ENCODE measurements around the gene ABCB4. TPM values are rescaled to one million over a fixed set of nuclear protein-coding genes. Genes with fewer than 3 reads are reported as not detected.

The ABCB4 gene
- total RNA-seq, 1 experiment from 2014 or later, result 0.20 TPM

GRCh38 chr7:87432536-87432935, 42.9 kb downstream of the ABCB4 start:
- no peak overlapping the region for H2BK120ac ChIP-seq (ENCODE audit: low read depth, low read length, poor library complexity, severe bottlenecking)
- Mint-ChIP-seq H3K4me3 (no peak overlapping the region), H3K4me1 (no peaks in the 10 kb centered on the region), H3K27me3 (ENCODE audit: low read depth) (no peaks in the 10 kb centered on the region), H3K9me3 (no peaks in the 10 kb centered on the region), H3K36me3 (ENCODE audit: insufficient read depth in 1 of 3, low read depth in 3 of 3) (no peaks in the 10 kb centered on the region), H3K27ac (no peak overlapping the region)
- TF ChIP-seq CTCF (conservative IDR thresholded peaks at IDR 0.05), result no peak
- H3K23ac ChIP-seq (ENCODE audit: insufficient read length, low read depth, low read length), result no peak overlapping the region
- H4K91ac ChIP-seq (ENCODE audit: insufficient read length, low read depth, low read length), result no peak overlapping the region
- H3K4me1 ChIP-seq (ENCODE audit: insufficient read depth, low read length), result no peaks in the 10 kb centered on the region
- H3K4ac ChIP-seq (ENCODE audit: low read depth, low read length), result no peak overlapping the region
- no peak overlapping the region for H3K56ac ChIP-seq (ENCODE audit: insufficient read length, low read depth, low read length)
- no peaks in the 10 kb centered on the region for H3K79me2 ChIP-seq (ENCODE audit: insufficient read depth, low read length)
- H3K9me3 ChIP-seq (ENCODE audit: control insufficient read depth, low read depth, low read length), result no peaks in the 10 kb centered on the region
- H3K27me3 ChIP-seq (ENCODE audit: insufficient read depth, low read length), result no peaks in the 10 kb centered on the region
- H2BK12ac ChIP-seq (ENCODE audit: insufficient read length, low read depth, low read length), result no peak overlapping the region
- no peak for DNase-seq
- H3T11ph ChIP-seq (ENCODE audit: low read length), result no peak overlapping the region
- no peak overlapping the region for H2AK5ac ChIP-seq (ENCODE audit: insufficient read length, low read length)
- no CpG with 5 or more reads among the region's 2 CpGs for WGBS (ENCODE audit: extremely low coverage, insufficient read length, low lambda C conversion rate)
- H4K5ac ChIP-seq (ENCODE audit: insufficient read length, low read depth, low read length), result no peak overlapping the region
- no peak overlapping the region for H2BK20ac ChIP-seq (ENCODE audit: low read depth, low read length, poor library complexity, severe bottlenecking)
- no peaks in the 10 kb centered on the region for H3K79me1 ChIP-seq (ENCODE audit: insufficient read depth, low read depth, low read length, poor library complexity, severe bottlenecking)
- no peaks in the 10 kb centered on the region for H3K23me2 ChIP-seq (ENCODE audit: insufficient read length, low read depth, low read length, poor library complexity, severe bottlenecking)
- H2BK15ac ChIP-seq (ENCODE audit: low read depth, low read length), result no peak overlapping the region
- no peak overlapping the region for H3K18ac ChIP-seq (ENCODE audit: insufficient read length, low read depth, low read length)
- H3K4me2 ChIP-seq (ENCODE audit: insufficient read depth, insufficient read length, low read length), result no peak overlapping the region
- no peak overlapping the region for H3K14ac ChIP-seq (ENCODE audit: insufficient read depth, low read length)
- H3K27ac ChIP-seq (ENCODE audit: insufficient read length, low read depth, low read length), result no peak overlapping the region
- H3K9ac ChIP-seq (ENCODE audit: extremely low read depth, insufficient read length, low read length), result no peak overlapping the region
- H4K20me1 ChIP-seq (ENCODE audit: control insufficient read depth, insufficient read depth, insufficient read length), result no peaks in the 10 kb centered on the region
- no peak overlapping the region for H2AFZ ChIP-seq (ENCODE audit: low read length)
- no peak overlapping the region for H4K8ac ChIP-seq (replicated peaks; ENCODE audit: insufficient read length, low read depth, low read length)
- no peak overlapping the region for H2BK5ac ChIP-seq (ENCODE audit: insufficient read length, low read length)
